Memory B cell (primary cell): ENCODE results near the gene GDF3.
"Not testable (repeated sequence)": the region's sequence is repeated elsewhere in the genome, so short reads cannot be mapped to it uniquely, and the experiment has no call there.

Experiments used
- ATAC-seq: fragments of 150-1000 bp; cut with Tn5 transposase; 2 replicates; pipeline ENCODE4 v1.10.0; 2021; ENCODE audit warnings: low read depth, mild to moderate bottlenecking, moderate library complexity
- DNase-seq, 2 donors: peaks; one replicate each; pipeline ENCODE4 v3.0.0; 2022; ENCODE audit warnings: low spot score in 2 of 2
- H3K27ac Mint-ChIP-seq: one replicate; pipeline ENCODE4 v1.8.0; 2022; ENCODE audit warnings: mild to moderate bottlenecking, moderate library complexity, mixed read lengths
- H3K27me3 Mint-ChIP-seq: one replicate; pipeline ENCODE4 v1.8.0; 2022; ENCODE audit warnings: mixed read lengths
- H3K36me3 Mint-ChIP-seq: one replicate; pipeline ENCODE4 v1.8.0; 2022; ENCODE audit warnings: mild to moderate bottlenecking, mixed read lengths
- H3K4me1 Mint-ChIP-seq: one replicate; pipeline ENCODE4 v1.8.0; 2022; ENCODE audit warnings: mixed read lengths
- H3K4me3 Mint-ChIP-seq: one replicate; pipeline ENCODE4 v1.8.0; 2022; ENCODE audit warnings: mild to moderate bottlenecking, moderate library complexity, mixed read lengths
- H3K9me3 Mint-ChIP-seq: one replicate; pipeline ENCODE4 v1.8.0; 2022; ENCODE audit warnings: mixed read lengths

Gene GDF3

DNA sequence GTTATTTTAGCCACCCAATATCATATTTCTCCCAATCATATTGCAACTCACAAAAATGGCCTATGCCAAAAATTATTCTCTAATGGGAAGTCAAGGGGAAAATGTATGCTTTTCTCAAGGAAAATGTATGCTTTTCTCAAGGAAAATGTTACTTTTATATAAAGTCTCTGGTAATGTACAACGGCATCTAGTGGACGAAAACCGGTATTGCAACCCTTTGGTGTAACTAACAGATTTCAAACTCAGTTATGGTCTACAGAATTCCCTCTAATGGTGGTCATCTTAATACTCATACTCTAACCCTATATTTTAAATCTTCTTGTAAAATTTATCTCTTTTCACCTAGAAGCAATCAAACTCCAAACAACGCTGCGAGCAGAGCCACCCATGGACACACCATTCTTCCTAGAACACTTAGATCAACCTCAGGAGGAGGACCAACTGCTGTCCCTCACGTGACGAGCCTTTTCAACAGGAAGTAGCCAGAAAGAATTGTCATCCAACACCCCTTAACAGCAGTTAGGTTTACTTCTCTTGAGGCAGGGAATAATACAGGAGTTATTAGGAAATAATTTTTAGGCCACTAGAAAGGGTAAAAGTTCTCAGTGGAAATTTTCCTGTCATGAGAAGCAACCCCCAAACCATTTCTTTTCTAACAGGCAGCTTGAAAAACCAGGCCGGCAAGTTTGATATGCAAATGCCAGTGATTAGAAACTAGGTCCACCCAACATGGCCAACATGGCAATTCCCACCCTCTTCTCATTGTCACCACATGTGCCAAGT is 50.0 kb downstream of the GDF3 start:
- Mint-ChIP-seq H3K4me3 (no peak overlapping the region), H3K4me1 (peaks cover 10% of the 10 kb centered on the region)

DNA sequence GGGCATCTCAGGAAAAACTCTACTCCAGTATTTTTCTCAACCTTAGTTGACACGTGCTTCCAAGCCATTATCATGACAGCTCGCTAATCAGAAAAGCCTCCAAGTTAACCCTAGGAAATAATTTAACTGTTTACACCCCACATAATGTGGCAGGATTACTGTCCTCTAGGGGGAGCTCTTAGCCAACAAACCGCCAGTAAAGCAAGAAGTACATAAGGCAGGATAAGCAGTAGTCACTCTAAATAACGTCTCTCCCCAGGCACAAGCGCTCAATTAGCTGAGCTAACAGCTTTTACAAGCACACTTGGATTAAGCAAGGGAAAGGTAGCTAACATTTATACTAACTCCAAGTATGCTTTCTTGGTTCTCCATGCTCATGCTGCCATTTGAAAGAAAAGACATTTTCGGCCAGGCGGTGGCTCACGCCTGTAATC is 52.7 kb downstream of the GDF3 start:
- no peaks in the 10 kb centered on the region for H3K9me3 Mint-ChIP-seq

More for the DNA sequence above, 50.0 kb downstream of the GDF3 start:
- peaks cover 5% of the 10 kb centered on the region for H3K27me3 Mint-ChIP-seq
- peak in 1 of 2 donors; percentile 30 for DNase-seq
- no peak overlapping the region for H3K27ac Mint-ChIP-seq
- no peak for ATAC-seq
- no peaks in the 10 kb centered on the region for H3K9me3 Mint-ChIP-seq
- no peaks in the 10 kb centered on the region for H3K36me3 Mint-ChIP-seq

DNA sequence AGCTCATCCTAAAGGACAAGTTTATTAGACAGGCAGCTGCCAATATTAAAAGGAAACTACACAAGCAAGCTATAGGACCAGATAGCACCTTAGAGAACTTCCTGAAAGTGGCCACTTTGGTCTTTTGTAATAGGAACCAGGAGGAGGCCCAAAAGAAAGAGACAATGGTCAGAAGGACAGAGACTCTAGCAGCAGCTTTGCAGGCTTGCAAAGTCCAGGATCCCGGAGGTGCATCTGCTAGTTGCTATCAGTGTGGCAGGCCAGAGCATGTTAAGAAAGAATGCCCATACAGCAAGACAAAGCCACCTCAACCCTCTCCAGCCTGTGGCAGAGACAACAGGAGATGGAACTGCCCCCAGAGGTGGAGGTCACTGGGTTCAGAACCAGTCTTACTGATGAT is 53.3 kb downstream of the GDF3 start:
- Mint-ChIP-seq H3K4me1 (peaks cover 19% of the 10 kb centered on the region), H3K4me3 (no peak overlapping the region)

More for the DNA sequence above, 52.7 kb downstream of the GDF3 start:
- Mint-ChIP-seq H3K27me3 (peaks cover 12% of the 10 kb centered on the region), H3K27ac (no peak overlapping the region), H3K4me3 (no peak overlapping the region), H3K4me1 (peaks cover 19% of the 10 kb centered on the region), H3K36me3 (no peaks in the 10 kb centered on the region)
- no peak for DNase-seq
- ATAC-seq = no peak

DNA sequence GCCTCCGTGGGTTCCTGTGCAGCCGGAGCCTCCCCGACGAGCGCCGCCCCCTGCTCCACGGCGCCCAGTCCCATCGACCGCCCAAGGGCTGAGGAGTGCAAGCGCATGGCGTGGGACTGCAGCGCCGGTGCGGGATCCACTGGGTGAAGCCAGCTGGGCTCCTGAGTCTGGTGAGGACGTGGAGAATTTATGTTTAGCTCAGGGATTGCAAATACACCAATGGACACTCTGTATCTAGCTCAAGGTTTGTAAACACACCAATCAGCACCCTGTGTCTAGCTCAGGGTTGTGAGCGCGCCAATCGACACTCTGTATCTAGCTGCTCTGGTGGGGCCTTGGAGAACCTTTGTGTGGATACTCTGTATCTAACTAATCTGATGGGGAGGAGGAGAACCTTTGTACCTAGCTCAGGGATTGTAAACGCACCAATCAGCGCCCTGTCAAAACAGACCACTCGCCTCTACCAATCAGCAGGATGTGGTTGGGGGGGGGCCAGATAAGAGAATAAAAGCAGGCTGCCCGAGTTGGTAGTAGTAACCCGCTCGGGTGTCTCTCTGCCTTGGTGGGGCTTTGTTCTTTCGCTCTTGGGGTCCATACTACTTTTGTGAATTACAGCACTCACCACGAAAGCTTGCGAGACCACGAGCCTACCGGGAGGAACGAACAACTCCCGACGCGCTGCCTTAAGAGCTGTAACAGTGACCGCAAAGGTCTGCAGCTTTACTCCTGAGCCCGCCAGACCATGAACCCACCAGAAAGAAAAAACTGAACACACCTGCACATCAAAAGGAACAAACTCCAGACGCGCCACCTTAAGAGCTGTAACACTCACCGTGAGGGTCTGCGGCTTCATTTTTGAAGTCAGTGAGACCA is 55.2 kb downstream of the GDF3 start:
- Mint-ChIP-seq H3K4me3 (peak overlapping the region; percentile 78), H3K27me3 (peaks cover 10% of the 10 kb centered on the region)
- ATAC-seq = peak; percentile 16
- not testable (repeated sequence) for H3K4me1 Mint-ChIP-seq, DNase-seq, H3K36me3 Mint-ChIP-seq, H3K27ac Mint-ChIP-seq, H3K9me3 Mint-ChIP-seq

More for the DNA sequence above, 53.3 kb downstream of the GDF3 start:
- H3K36me3 Mint-ChIP-seq = no peaks in the 10 kb centered on the region
- peaks cover 12% of the 10 kb centered on the region for H3K27me3 Mint-ChIP-seq
- DNase-seq (no peak), ATAC-seq (no peak)
- H3K9me3 Mint-ChIP-seq = no peaks in the 10 kb centered on the region
- no peak overlapping the region for H3K27ac Mint-ChIP-seq
